K562 (cell line): ENCODE measurements around the gene DNAAF3. TPM values are rescaled to one million over a fixed set of nuclear protein-coding genes. Genes with fewer than 3 reads are reported as not detected.
A peak's percentile ranks its signal among the peaks of the same experiment; 100 is the strongest.

ENCODE experiments used
- E2F3 ChIP-seq: fragments of 250-450 bp; sonication (Bioruptor Pico); IDR thresholded peaks from 2 replicates; pipeline ENCODE4 v1.4.0; 2020; ENCODE audit warnings: mild to moderate bottlenecking
- NR4A1 ChIP-seq, 2 experiments: fragments of 250-450 bp in 1 of 2; fragments of 450-650 bp in 1 of 2; sonication (Bioruptor Pico) in 1 of 2; IDR thresholded peaks; 2 replicates each; pipeline versions ENCODE4 v1.4.0 to v1.6.1; 2016 to 2020; ENCODE audit warnings: mild to moderate bottlenecking in 2 of 2, missing compliant biosample characterization in 1 of 2, missing genetic modification characterization in 1 of 2, moderate library complexity in 1 of 2
- PHF20 ChIP-seq: fragments of 450-650 bp; IDR thresholded peaks from 2 replicates; pipeline ENCODE4 v1.6.1; 2018; ENCODE audit not compliant: partially characterized antibody
- polyA plus RNA-seq, 8 experiments: library from polyadenylated mRNA; depleted of rRNA in 4 of 8; stranded (reverse) in 5 of 8; unstranded in 3 of 8; fragments of >200 nt; fragmentation: Nextera tagmentation in 2 of 8; fragmentation: Illumina TruSeq in 1 of 8; extraction: Ambion mirVana in 2 of 8; extraction: Trizol in 1 of 8; gene quantifications; 2 replicates each; pipeline versions ENCODE4 v1.2.1 to v1.2.3, GENCODE V29; 2011 to 2014; ENCODE audit warnings: inconsistent platforms in 1 of 8, missing spikeins in 1 of 8
- total RNA-seq, 7 experiments: library from RNA; depleted of rRNA in 6 of 7; stranded (reverse); fragments of >200 nt in 6 of 7; fragmentation: Illumina TruSeq in 2 of 7; extraction: Trizol in 2 of 7; gene quantifications; 2 replicates each; pipeline versions ENCODE4 v1.2.1 to v1.2.3, GENCODE V29; 2011 to 2021; ENCODE audit warnings: low replicate concordance in 1 of 7
- TF ChIP-seq, protein P1 (sequence below), 3 experiments: fragments of 200-800 bp in 1 of 3; fragments of 250-450 bp in 1 of 3; fragments of 450-650 bp in 1 of 3; sonication (Bioruptor Pico) in 1 of 3; sonication (Bioruptor generic) in 1 of 3; formaldehyde crosslinking in 1 of 3; IDR thresholded peaks; 2 replicates each; pipeline versions ENCODE4 v1.6.1 to v1.8.0; 2016 to 2022; ENCODE audit warnings: mild to moderate bottlenecking in 2 of 3, missing genetic modification characterization in 2 of 3, missing compliant biosample characterization in 1 of 3, moderate library complexity in 1 of 3
- TF ChIP-seq, protein P2 (sequence below), 2 experiments: fragments of 450-650 bp in 1 of 2; sonication (generic) in 1 of 2; formaldehyde crosslinking in 1 of 2; IDR thresholded peaks; 2 replicates each; pipeline versions ENCODE4 v1.7.1 to v1.9.0; 2016 to 2022; ENCODE audit warnings: inconsistent platforms in 1 of 2, mild to moderate bottlenecking in 1 of 2, missing genetic modification reagents in 1 of 2
- TF ChIP-seq, protein P3 (sequence below), 2 experiments: IDR thresholded peaks; 2 replicates each; pipeline ENCODE4 v1.6.1; 2011; ENCODE audit warnings: borderline replicate concordance in 1 of 2, control low read depth in 1 of 2, low read depth in 1 of 2, low read length in 1 of 2, mild to moderate bottlenecking in 1 of 2, mixed read lengths in 1 of 2, moderate library complexity in 1 of 2; ENCODE audit not compliant: insufficient read depth in 1 of 2, insufficient read length in 1 of 2, poor library complexity in 1 of 2, severe bottlenecking in 1 of 2; ENCODE audit errors: extremely low read depth in 1 of 2

DNAAF3 gene
- total and polyA plus RNA-seq, 9 of the 15 experiments (the other 6 are each of a cell fraction or from before 2014, with no cell fraction given), result 21.6 to 61.5 (median 43.0) TPM

DNA sequence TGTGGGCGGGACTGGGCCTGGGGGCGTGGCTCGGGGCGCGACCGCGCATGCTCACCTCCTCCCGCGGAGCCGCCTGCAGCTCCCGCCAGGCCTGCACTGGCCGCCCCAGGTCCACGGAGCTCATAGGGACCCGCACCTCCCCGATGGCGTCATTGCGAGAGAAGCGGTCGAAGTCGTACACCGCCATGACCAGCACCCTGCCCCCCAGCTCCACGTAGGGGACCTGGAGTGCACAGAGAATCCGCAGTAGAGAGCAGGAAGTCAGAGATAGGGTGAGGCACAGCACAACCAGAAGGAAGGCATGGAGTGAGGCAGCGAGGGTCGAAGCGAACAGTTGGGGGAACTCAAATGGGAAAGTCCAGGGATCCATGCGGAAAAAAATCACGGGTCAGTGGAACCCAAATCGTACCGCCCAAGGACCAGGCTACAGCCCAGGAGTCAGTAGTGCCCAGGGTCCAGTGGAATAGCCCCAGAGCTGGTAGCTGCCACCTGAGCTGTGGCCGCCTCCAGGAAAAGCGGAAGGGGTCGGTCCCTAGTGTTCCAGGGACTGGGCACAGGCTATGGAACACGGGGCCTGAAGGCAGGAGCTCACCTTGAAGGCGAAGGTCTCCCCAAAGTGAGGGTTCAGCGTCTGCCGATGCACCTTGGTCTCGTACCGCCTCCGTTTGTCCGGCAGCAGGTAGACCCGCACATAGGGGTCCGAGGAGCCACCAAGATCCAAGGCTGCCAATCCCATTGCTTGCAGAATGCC, 8.9 kb upstream of the DNAAF3 start (continued):
- TF ChIP-seq NR4A1 (CRISPR knock-in tag; IDR thresholded peaks at IDR 0.05), result no peak
- TF ChIP-seq NR4A1 (tag; IDR thresholded peaks at IDR 0.05), result 0 out of 2 replicates have a peak, but pooled peaks have one; percentile 47
- TF ChIP-seq, protein P1, sequence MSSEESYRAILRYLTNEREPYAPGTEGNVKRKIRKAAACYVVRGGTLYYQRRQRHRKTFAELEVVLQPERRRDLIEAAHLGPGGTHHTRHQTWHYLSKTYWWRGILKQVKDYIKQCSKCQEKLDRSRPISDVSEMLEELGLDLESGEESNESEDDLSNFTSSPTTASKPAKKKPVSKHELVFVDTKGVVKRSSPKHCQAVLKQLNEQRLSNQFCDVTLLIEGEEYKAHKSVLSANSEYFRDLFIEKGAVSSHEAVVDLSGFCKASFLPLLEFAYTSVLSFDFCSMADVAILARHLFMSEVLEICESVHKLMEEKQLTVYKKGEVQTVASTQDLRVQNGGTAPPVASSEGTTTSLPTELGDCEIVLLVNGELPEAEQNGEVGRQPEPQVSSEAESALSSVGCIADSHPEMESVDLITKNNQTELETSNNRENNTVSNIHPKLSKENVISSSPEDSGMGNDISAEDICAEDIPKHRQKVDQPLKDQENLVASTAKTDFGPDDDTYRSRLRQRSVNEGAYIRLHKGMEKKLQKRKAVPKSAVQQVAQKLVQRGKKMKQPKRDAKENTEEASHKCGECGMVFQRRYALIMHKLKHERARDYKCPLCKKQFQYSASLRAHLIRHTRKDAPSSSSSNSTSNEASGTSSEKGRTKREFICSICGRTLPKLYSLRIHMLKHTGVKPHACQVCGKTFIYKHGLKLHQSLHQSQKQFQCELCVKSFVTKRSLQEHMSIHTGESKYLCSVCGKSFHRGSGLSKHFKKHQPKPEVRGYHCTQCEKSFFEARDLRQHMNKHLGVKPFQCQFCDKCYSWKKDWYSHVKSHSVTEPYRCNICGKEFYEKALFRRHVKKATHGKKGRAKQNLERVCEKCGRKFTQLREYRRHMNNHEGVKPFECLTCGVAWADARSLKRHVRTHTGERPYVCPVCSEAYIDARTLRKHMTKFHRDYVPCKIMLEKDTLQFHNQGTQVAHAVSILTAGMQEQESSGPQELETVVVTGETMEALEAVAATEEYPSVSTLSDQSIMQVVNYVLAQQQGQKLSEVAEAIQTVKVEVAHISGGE (CRISPR knock-in tag; IDR thresholded peaks at IDR 0.05), result peak in 1 of 3 experiments; percentile 28; a peak in 1 of 6 replicates
- TF ChIP-seq, protein P2, sequence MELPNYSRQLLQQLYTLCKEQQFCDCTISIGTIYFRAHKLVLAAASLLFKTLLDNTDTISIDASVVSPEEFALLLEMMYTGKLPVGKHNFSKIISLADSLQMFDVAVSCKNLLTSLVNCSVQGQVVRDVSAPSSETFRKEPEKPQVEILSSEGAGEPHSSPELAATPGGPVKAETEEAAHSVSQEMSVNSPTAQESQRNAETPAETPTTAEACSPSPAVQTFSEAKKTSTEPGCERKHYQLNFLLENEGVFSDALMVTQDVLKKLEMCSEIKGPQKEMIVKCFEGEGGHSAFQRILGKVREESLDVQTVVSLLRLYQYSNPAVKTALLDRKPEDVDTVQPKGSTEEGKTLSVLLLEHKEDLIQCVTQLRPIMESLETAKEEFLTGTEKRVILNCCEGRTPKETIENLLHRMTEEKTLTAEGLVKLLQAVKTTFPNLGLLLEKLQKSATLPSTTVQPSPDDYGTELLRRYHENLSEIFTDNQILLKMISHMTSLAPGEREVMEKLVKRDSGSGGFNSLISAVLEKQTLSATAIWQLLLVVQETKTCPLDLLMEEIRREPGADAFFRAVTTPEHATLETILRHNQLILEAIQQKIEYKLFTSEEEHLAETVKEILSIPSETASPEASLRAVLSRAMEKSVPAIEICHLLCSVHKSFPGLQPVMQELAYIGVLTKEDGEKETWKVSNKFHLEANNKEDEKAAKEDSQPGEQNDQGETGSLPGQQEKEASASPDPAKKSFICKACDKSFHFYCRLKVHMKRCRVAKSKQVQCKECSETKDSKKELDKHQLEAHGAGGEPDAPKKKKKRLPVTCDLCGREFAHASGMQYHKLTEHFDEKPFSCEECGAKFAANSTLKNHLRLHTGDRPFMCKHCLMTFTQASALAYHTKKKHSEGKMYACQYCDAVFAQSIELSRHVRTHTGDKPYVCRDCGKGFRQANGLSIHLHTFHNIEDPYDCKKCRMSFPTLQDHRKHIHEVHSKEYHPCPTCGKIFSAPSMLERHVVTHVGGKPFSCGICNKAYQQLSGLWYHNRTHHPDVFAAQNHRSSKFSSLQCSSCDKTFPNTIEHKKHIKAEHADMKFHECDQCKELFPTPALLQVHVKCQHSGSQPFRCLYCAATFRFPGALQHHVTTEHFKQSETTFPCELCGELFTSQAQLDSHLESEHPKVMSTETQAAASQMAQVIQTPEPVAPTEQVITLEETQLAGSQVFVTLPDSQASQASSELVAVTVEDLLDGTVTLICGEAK (IDR thresholded peaks at IDR 0.05), result peak; percentile 65
- TF ChIP-seq, protein P2 (CRISPR knock-in tag; IDR thresholded peaks at IDR 0.05), result no peak
- TF ChIP-seq, protein P3, sequence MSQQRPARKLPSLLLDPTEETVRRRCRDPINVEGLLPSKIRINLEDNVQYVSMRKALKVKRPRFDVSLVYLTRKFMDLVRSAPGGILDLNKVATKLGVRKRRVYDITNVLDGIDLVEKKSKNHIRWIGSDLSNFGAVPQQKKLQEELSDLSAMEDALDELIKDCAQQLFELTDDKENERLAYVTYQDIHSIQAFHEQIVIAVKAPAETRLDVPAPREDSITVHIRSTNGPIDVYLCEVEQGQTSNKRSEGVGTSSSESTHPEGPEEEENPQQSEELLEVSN (IDR thresholded peaks at IDR 0.05; ENCODE audit: borderline replicate concordance in 1 of 2, extremely low read depth in 1 of 2, insufficient read depth in 1 of 2, insufficient read length in 1 of 2, low read depth in 1 of 2, low read length in 1 of 2, poor library complexity in 1 of 2, severe bottlenecking in 1 of 2), result peak; percentile 91 to 96
- TF ChIP-seq E2F3 (CRISPR knock-in tag), result no peak
- TF ChIP-seq PHF20, result peak; percentile 75
